ENCODE data around the gene CCDC28B.

CCDC28B gene

DNA sequence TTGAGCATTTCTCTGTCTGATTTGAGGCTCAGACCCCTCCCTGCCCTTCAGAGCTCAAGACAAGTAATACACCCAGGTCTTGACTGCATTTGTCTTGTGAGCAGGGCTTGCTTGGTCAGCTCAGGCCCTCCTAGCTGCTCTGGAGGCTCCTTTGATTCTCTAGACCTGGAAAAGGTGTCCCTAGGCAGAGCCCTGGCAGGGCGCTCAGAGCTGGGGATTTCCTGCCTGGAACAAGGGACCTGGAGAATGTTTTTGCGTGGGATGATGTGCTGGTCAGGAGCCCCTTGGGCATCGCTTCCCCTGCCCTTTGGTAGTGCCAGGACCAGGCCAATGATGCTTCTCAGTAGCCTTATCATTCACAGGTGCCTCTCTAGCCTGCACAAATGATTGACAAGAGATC, 4.9 kb upstream of the CCDC28B start:
- no peak for DNase-seq

DNA sequence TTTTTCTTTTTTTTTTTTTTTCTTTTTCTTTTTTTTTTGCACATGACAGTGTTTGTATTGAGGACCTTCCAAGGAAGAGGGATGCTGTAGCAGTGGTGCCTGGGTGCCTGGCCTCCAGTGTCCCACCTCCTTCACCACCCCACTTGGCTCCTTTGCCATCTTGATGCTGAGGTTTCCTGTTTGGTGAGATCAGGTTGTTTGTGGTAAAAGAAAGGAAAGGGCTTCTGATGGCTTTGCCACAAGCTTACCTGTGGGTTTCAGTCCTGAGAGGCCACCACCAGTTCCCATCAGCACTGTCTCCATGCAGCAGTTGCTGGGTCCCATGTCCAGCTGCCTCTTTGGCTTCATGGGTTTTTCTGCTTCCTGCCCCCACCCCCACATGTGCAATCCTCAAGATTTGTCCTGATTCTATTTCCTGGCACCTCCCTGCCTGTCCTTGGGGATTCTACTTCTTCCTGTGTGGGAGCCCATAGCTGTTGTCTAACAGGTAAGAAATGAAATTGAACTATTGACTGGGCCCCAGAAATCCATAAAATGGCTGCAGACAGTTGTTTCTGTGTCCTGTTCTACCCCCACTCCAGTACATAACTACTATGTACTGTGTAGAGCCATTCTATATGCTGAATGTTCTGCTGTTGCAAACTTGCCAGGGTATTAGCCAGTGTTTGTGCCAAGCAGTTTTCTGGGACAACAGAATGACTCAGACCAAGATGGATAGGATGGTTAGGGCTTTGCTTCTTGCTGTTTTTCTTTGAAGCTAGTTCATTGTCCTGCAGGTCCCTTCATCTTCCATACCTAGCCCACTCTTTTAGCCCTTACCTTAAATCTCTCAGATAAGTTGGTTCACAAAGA, 4.2 kb upstream of the CCDC28B start:
- DNase-seq = no peak

DNA sequence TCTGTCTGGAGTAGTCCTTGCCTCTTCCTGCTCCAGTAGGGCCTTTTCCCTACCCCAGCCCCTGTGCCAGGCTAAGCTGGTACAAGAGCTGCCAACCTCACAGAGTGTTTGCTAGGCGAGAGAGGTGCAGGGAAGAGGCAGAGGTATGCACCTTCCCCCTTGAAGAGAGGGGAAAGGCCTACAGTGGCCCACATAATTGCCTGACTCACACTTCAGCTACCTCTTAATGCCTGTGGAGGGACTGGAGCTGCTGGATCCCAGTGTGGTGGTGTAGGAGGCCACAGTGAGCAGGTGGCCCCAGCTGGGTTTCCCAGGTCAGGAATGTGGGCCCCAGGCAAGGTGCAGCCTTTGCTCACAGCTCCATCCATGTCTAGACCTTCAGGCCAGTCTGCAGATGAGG, 3.3 kb upstream of the CCDC28B start:
- no peak for DNase-seq

DNA sequence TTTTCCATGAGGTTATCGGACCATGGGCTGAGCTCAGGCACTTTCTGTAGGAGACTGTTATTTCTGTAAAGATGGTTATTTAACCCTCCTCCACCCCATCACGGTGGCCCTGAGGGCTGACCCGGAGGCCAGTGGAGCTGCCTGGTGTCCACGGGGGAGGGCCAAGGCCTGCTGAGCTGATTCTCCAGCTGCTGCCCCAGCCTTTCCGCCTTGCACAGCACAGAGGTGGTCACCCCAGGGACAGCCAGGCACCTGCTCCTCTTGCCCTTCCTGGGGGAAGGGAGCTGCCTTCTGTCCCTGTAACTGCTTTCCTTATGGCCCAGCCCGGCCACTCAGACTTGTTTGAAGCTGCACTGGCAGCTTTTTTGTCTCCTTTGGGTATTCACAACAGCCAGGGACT, 2.6 kb upstream of the CCDC28B start:
- DNase-seq = no peak

DNA sequence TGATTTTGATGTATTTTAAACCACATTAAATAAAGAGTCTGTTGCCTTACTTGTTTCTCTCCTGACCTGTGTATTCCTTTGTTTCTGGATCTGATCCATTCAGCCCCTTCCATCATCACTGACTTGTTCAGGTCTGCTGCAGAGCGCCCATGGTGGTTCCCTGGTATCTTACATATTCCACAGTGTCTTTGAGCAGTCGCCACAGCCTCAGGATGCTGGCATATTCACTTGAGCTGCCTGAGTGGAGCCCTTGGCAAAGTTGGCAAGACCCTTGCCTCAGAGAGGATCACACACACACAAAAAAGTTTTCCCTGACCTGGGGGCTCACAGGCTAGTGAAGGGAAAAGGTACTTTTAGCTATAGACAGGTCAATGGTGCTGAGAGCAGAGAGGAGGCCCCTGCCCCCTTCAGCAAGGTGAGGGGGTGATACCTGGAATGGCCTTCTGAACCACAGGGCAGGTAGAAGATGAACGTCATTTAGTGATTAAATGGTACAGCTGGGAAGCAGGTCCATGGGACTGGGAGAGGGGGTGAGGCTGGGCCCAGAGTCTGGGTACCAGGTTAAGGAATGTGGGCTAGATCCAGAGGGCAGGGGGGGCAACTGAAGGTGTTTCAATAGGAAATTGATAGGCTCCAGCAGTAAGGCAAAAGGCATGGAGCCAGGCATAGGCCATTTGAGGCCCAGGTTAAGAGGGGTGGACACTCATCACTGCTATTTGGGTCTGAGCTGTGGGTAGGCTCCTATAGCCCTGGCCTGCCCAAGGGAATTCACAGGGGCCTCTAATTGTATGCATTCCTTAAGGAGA, 2.0 kb upstream of the CCDC28B start:
- DNase-seq = no peak

DNA sequence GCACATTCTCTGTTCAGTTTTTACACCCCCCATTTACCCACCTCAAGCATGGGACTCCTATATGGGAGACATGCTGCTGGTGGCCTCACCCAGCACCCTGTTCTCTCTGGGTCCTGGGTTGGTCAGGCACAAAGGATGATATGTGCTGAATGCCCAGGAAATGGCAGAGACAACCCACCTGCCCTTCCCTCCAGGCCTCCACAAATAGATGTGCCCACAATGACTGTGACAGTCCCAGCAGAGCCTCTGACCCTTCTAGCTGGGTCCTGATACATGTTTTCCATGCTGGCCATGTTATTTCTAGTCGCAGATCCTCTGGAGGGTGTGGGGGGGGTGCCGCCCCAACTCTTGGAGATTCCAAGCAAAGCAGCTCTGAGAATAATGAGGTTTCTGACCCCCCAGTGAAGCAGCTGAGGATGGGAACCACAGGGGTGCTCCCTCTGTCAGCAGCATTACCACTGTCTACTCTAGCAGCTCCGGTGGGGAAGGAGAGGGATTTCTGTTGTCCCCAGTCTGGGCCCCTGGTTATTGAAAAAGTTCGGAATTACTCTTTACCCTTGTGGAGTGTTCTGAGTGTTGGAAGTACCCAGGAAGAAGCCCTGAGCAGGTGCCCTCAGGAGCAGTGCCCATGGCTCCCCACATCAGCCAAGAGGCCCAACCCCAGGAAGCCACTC, 1.2 kb upstream of the CCDC28B start:
- no peak for DNase-seq

DNA sequence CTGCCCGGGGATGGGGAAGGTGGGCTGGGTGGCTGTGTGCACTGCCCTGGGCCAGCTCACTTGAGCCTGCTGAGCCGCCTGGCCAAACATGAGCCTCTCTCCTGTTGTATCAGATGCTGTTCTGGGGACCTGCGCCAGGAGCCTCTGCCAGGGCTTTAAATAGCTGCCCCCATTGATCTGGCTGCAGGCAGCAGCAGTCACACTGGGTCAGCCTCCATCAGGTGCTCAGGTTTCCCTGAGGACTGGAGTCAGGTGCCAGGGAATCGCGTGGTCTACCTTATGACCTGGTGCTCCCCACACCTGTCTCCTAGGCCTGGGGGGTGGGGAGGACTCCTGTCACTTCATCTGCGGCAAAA, 700 bp upstream of the CCDC28B start:
- DNase-seq = no peak

DNA sequence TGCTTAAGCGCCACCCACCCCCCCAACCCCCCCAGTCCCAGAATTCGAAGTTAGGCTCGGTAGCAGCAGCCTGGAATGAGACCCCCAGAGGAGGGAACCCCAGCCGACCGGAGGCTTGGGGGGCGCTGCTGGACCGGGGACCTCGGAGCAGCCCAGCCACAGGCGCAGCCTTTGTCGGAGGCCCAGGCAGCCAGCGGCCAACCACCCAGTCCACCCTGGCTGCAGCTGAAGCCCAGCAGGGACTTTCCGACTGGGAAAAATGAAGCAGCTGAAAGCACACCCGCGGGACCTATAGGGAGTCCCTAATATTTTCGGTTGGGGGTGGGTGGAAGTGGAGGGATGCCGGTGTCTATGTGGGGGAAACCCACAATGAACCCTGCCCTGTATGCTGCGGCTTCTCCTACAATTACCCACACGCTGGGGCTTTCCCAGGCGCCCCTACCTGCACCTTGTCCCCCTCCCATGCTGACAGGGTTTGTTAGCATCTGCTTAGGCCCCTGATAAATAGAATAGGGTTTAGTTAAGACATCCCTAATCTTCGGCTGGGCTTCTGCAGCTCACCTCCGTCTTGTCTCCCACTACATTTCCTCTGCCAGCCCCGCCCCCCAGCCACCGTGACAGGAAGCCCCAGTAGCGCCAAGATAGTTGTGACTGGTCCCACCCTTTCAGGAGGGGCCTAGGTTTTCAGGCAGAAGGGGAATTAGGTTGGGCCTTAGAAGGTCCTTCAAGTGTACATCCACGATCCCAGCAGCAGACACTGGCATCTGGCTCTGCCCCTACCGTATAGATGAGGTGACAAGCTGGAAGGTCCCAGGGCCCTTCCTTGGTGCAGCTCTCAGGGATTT, 838 bp downstream of the CCDC28B start:
- DNase-seq = peak; percentile 42 to 60 (median 50)

DNA sequence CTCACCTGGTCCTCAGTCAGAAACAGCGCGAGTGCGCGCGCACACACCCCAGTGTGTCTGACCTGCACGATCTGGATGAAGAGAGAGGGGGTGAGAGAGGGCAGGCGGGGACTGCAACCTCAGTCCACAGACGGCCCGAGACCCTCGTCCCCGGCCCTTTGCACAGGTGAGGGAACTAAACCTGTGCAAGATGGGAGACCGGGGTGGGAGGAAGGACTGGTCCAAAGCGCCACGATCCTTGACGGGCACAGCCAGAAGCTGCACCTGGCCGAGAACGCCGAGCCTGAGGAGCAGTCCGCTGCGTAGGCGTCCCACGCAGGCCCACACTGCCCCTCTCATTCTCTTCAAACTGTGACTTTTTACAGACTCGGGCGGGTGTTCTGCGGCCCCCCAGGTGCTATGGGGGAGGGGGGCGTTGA, 4.6 kb downstream of the CCDC28B start:
- no peak for DNase-seq

DNA sequence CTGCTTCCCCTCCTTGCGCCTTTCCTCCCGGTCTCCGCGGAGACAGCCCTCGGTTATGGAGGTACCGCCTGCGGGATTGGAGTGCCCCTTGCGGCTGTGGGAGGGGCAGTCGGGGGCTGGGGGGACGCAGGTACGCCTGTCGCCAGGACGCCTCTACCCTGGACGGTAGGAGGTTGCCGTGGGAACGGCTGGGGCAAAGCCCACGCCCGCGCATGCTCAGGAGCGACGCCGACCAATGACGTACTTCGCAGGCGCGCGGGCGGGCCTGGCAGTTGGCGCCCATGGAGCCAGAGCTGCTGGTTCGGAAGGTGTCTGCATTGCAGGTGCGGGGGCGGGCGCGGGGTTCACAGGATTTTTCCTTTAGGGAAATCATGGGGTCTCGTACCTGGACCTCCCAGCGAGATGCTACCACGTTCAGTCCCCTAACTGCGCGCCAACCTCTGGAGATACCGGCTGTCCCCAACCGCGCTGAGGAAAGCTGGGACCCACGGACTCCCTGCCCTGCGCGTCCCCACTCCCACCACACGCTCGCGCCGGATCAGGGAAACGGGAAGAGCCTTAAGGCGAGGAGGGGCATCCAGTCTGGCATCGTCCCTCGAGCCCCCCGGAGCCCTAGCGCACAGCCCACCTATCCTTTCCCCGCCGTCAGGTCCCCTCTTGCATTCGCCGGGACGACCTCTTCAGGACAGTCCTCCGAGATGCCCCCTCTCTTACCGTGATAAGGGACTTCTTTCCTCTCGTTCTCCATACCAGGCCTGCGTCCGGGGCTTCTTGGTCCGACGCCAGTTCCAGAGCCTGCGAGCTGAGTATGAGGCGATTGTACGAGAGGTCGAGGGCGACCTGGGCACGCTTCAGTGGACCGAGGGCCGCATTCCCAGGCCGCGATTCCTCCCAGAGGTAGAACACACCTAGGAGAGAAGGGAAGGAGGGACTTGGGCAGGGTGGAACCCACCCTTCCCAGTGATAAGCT, 5.3 kb downstream of the CCDC28B start, which contains the start of gene IQCC:
Gene IQCC, plus strand, starts transcription at position 271 of the 970 bp plus-strand sequence. Its CDS starts 11 bp downstream, at position 282.
- DNase-seq = peak; percentile 62 to 74 (median 68)

DNA sequence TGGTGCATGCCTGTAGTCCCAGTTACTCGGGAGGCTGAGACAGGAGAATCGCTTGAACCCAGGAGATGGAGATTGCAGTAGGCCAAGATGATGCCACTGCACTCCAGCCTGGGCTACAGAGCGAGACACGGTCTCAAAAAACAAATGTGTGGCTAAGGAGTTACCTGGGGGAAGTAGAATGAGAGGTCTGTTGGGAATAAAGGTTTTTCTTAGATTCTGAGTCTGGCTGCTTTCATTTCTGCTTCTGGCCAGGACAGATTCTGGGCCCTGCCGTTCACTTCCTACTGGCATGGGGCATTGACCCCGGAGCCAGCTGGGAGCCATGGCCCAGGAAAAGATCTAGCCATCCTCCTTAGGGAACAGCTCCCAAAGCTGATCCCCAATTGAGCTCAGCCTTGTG, 8.1 kb downstream of the CCDC28B start:
- DNase-seq = no peak

DNA sequence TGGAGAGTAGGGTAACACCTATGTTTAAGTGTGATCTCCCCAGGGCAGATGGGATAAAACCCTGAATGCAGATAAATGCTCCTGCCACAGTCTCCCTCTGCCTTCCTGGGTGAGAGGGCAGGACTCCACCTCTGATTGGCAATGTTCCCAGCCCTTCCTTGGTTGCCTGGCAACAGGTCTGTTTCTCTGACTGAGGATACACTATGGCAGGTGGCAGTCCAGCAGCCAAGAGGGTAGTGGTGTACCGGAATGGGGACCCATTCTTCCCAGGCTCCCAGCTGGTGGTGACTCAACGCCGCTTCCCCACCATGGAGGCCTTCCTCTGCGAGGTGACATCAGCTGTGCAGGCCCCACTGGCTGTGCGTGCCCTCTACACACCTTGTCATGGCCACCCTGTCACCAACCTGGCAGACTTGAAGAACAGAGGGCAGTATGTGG, 8.5 kb downstream of the CCDC28B start, which contains the start of gene DCDC2B:
Gene DCDC2B, plus strand, starts transcription at position 199 of the 438 bp plus-strand sequence. Its CDS starts 5 bp downstream, at position 204.
- no peak for DNase-seq

DNA sequence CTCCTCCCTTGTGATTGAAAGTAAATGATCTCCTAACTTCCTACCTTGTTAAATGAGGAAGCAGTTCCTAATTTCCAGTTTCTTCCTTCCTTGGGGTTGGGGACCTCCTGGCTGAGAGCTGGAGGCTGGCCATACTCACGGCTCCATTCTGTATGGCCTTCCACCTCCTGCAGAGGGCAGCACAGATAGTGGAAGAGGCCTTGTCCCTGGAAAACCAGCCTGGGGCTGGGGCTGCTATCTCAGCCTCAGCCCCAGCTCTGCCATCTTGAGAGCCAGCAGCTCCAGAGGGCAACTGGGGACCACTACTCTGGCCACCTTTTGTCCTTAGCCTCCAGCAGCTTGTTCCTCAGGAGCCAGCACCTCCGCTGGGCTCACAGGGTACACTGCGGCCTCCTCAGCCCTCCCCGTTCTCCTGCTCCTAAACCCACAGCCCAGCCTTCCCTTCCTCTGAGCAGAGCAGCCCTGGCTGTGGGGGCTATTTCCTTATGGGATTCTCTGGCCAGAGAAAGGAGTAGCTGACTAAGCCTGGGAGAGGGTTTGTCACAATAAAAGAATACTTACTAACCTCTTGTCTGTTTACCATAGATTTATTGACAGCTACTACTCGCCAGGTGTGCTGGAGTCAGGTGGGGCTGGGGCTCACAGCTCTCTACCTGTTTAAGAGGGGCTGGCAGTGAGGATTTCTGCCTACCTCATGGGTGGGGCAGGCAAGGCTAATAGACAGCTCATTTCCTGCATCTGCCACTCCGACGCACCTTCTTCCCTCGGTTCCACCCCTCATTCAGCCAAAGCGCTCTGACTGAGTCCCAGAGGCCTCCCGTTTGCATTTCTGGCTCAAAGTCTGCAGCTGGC, 15.5 kb downstream of the CCDC28B start:
- DNase-seq = peak; percentile 15 to 27 (median 18)

DNA sequence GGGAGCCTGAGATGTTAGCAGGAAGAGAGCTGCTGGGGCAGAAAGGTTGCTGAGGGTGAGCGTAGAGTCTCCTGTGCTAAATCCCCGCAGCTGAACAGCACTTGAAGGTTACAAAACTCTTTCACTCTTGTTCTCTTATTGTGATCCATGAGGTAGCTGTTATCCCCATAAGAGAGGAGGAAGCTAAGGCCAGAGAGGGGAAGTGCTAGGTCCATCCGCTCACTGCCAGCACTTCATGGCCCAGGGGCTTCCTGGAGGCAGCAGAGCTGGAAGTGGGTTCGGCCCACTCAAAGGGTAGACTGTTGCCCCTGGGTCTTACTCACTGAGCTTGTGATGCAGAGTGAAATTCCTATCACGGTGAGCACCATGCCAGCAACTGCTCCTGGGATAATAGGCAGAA, 16.2 kb downstream of the CCDC28B start:
- DNase-seq = no peak

DNA sequence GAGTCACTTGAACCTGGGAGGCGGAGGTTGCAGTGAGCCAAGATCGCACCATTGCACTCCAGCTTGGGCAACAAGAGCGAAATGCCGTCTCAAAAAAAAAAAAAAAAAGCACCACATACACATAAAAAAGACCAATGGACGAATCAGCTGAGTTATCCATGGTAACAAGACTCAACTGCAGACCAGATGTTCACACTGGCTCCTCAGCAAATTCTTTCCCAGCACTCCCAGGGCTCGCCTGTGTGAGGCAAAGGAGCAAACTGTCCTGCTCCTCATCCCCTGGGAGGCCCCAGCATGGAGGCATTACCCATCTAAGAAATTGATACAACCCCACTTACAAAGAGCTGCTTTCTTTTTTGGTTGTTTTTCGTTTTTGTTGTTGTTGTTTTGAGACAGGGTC, 18.6 kb downstream of the CCDC28B start:
- no peak for DNase-seq

DNA sequence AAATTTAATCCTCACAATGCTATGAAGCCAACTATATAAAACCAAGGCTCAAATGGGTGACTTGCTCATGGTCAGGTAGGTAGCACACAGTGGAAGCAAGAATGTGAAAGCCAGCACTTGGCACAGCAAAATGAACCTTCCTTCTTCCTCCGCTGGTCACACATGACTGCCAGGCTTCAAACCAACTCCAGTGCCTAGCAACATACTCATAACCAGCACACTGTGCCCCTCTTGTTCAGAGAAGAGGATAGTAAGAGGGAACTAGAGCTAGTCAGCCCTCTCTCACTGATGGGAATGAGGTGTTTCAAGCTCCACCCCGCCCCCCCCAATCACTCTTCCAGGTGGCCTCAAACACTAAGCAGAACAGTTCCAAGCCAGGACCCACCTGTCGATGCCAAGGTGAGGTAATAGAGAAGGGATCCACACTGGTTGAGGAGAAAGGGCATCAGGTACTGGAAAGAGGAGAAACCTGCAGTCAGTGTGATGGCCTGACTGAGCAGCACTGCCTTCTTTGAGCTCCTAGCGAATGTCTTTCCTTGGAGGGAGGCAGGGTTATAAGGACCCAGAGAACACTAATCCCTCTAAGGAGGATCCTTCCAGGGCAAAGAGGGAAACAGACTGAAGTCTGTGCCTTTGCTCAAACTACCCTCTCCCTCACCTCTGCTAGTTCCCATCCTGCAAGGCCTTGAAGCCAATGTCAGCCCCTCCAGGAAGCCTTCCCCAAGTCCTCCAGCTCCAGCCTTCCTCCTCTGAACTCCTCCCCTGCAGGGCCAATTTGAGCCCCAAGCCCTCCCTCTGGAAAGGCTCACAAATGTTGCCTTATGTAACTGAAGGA, 20.6 kb downstream of the CCDC28B start:
- DNase-seq = no peak

DNA sequence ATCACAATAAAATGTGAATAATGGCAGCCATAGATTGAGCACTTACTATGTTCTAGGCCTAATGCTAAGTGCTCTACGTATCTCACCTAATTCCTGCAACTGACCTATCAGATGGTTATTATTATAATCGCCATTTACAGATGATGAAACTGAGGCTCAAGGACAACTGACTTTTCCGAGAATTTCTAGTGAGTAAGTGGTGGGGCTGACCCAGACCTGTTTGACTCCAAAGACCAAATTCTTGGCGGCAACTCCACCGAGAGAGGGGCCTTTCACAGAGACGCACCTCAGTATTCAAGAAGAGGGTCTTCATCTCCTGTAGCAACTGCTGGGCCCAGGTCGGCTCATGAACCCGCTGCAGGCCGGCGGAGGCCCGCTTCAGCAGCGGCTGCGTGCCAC, 21.2 kb downstream of the CCDC28B start:
- DNase-seq = no peak

DNA sequence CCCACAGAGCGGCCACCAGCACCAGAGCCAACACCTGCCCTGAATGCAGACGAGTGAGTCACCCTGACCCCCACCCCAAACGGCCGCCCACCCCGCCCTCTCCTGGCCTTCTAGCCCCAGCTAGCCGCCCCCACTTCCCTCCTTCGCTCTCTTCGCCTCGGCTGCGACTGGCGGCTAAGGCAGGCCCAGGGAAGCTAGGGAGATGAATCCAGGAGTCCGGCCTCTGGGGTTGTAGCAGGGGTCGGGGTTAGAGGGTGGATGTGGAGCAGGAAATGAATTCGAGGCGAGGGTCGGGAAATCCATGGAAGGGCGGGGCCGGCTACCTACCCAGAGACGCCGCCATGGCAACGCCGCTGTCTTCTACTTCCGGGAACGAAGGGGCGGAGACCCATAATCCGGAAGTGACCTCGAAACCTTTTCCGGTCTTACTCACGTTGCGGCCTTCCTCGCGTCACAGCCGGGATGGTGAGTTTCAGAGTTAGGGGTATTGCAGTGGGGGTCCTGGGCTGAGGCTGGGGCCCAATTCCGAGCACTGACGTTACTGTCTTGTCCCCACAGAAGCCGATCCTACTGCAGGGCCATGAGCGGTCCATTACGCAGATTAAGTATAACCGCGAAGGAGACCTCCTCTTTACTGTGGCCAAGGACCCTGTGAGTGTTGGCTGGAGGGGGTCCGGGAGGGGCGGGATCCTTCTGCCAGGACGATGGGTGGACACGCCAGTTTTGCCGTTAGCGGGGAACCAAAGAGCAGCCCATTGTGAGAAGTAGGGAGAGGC, 21.8 kb downstream of the CCDC28B start, which contains the start of the genes EIF3I and TMEM234:
Gene EIF3I, plus strand, starts transcription at position 428 of the 776 bp plus-strand sequence. Its CDS starts 35 bp downstream, at position 463.
Gene TMEM234, minus strand, starts transcription at position 374 of the 776 bp plus-strand sequence. Its CDS starts 31 bp downstream, at position 343.
- peak; percentile 75 to 83 (median 79) for DNase-seq
